Measurements from ENCODE around the gene LY9.

- TF ChIP-seq CTCF (IDR thresholded peaks at IDR 0.05) (no peak), ZFX (IDR thresholded peaks at IDR 0.05; ENCODE audit: borderline replicate concordance) (no peak)
These were observed 12.3 kb downstream of the LY9 start for GRCh38 chr1:160808289-160808688.
